Activated CD8-positive, alpha-beta memory T cell treated with anti-CD3 and anti-CD28 coated beads for 1 hour (primary cell): ENCODE measurements around the gene TMEM222.

Experiments
- DNase-seq, 2 donors: peaks; one replicate each; pipeline ENCODE4 v3.0.0-alpha.2; 2020; ENCODE audit warnings: low read depth in 1 of 2; ENCODE audit errors: extremely low read depth in 1 of 2

Gene TMEM222

GRCh38 chr1:27306071-27306470, 15.9 kb upstream of the TMEM222 start:
- no peak for DNase-seq

GRCh38 chr1:27306892-27307761, 14.8 kb upstream of the TMEM222 start:
- DNase-seq: no peak

- DNase-seq: no peak
Measured at GRCh38 chr1:27307874-27308598, 13.9 kb upstream of the TMEM222 start.

DNA sequence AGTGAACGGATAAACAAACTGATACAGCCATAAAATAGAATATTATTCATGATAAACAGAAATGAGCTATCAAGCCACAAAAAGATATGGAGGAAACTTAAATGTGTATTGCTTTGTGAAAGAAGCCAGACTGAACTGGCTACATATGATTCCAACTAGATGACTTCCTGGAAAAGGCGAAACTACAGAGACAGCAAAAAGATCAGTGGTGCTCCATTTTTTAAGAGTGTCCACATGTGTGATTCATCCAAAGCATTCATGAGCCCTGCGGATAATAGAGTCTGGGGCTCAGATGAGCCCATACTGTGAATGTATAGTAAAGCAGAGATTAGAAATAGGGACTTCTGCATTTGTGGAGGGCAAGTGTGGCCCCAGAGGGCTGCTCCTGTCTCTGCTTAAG, 7.8 kb upstream of the TMEM222 start:
- no peak for DNase-seq

- DNase-seq: no peak
Measured at GRCh38 chr1:27314737-27315136, 7.2 kb upstream of the TMEM222 start.

DNA sequence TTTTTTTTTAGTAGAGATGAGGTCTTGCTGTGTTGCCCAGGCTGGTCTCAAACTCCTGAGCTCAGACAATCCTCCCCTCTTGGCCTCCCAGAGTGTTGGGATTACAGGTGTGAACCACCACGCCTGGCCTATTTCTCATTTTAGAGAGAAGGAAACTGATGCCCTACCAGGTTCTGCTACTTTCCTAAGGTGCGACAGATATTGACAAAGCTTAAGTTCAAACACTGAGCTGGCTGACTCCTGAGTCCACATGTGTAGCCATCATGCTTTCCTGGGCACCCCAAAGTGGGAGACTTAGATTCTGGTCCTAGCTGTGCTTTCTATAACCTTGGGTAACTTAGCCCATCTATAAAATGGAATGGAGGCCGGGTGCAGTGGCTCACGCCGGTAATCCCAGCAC, 5.1 kb upstream of the TMEM222 start:
- no peak for DNase-seq

DNA sequence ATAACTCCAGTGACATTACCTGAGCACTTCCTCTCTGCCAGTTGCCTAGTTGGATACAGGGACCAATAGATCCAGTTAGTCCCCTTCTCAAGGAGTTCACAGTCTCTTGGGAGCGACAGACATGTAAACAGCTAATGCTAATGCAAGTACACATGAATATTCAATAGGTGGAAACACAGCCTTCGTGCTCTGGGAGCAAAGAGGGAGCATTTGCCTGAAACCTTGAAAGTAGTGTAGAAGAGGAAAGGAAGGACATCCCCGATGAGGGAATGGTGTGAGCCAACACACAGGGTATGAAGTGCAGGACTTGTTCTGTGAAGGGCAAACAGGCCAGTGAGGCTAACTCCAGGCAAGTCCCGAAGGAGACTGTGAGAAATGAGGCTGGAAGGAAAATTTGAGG, 3.8 kb upstream of the TMEM222 start:
- DNase-seq: no peak

GRCh38 chr1:27318596-27318995, 3.4 kb upstream of the TMEM222 start:
- DNase-seq: no peak

GRCh38 chr1:27322569-27323240, 742 bp downstream of the TMEM222 start:
- DNase-seq: no peak

DNA sequence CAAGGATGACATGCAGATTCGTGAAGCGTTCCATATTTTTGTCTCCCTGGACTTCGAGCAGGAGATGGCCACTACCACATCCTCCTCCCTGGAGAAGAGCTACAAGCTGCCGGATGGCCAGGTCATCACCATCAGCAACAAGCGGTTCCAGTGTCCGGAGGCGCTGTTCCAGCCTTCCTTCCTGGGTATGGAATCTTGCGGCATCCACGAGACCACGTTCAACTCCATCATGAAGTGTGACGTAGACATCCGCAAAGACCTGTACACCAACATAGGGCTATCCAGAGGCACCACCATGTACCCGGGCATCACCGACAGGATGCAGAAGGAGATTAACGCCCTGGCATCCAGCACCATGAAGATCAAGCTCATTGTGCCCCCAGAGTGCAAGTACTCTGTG, 3.3 kb downstream of the TMEM222 start:
- no peak for DNase-seq

GRCh38 chr1:27327964-27328363, 6.0 kb downstream of the TMEM222 start:
- no peak for DNase-seq

DNA sequence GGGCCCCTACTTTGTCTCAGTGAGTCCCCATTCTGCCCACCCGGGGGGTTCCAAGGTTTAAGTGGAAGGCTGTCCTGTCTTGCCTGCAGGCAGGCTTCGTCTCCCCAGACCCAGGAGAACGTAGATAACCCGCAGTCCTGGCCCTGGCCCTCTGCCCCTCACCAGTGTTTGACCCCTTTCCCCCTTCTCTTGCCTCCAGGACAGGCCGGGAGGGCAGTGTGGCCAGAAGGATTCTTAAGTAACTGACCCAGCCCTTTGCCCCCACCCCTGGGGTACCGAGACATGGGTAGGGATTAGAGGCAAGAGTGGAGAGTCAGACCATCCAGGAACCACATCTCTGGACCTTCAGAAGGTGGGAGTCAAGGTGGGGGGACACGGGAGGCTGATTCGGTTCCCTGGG, 8.8 kb downstream of the TMEM222 start:
- DNase-seq: no peak

DNA sequence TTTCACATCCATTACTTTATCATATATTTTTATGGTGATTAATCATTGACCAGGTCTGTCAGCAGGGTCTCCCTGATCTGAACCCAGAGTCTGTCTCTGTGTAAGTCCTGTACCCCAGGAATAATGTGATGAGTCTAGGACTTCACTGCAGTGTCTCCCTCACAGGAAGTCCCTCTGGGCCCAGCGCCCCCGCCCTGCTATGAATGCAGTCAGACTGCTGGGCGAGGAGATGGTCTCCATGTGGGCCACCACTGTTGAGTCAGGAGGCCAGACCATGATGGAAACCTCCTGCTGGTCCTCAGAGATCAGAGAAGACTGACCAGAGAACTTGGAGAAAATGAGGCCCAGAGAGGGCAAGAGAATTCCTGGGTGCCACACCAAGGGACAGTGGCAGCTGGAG, 9.5 kb downstream of the TMEM222 start:
- DNase-seq: no peak

- DNase-seq: no peak
Measured at GRCh38 chr1:27331922-27332321, 10.0 kb downstream of the TMEM222 start.

GRCh38 chr1:27332536-27333281, 10.7 kb downstream of the TMEM222 start:
- peak in 1 of 2 donors; percentile 53 for DNase-seq

- DNase-seq: no peak
Measured at GRCh38 chr1:27333717-27334279, 11.8 kb downstream of the TMEM222 start.

DNA sequence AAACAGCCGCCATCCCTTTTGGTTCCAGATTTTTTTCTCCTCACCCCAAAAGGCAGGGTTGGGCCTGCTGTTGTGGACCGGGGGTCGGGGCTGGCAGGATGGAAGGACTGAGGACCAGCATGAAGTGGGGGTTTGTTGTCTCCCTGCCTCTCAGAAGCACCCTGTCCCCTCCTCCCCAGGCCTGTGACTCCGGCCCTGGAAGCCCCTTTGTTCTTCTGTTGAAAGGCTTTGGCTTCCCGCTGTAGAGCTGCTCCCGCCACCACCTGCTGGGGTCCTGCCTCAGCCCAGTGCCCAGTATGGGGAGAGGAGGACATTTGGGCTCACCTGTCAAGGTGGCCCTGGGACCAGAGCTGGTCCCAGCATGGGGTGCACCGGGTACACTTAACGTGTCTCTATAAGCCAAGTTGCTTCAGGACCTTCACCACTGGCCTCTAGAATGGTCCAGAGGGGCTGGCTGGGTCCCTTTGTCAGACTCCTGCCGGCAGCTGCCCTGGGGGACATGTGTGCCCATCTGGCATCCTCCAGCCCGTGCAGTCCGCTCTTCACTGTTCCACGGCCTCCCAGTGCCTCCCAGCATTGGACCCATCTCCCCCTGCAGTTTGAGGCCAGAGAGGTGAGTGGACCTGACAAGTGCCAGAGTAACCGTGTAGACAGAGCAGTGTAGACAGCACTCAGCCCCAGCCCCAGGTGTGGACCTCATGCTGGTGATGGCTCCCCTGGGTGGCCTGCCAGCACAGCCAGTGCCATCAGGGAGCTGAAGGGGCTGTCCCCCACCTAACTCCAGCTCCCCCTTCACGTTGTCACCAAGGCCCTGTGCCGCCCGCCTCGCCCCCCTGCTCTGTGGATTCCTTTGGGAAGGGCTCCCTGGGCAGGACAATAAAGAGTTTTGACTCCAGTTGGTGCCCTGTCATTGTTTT, 13.8 kb downstream of the TMEM222 start:
- no peak for DNase-seq

DNA sequence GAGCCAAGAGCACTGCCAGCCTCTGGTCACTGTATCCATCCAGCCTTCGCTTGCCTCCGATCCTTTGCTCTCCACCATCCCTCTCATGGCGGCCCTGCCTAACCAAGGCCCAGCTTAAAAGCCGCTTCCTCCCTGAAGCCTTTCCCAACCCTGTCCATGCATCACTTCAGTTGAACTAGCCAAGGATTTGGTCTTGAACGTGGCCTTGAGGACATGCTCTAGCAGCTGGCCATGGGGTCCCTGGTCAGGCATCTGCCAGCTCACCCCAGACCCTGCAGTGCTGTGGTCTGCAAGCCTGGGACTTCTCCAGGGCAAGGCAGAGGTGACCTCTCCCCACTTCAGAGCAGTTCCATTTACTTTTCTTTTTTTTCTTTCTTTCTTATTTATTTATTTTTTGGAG, 14.8 kb downstream of the TMEM222 start:
- no peak for DNase-seq

GRCh38 chr1:27338751-27339150, 16.8 kb downstream of the TMEM222 start:
- DNase-seq: no peak

DNA sequence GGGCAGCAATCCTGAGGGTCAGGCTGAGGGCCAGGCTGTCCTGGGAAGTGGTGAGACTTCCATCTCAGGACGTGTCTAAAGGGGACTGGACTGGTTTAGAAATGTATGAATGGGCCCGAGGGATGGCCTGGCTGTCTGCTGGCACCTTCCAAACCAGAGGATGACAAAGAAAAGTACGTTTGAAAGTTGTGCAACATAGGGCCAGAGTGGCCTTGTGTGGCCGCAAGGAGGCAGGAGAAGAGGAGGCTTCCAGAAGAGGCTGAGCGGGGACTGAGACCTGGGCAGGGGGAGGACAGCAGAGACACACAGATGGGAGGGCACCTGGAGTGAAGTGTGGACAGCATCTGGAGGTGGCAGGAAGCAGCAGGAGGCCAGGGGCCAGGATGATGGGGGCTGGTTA, 17.2 kb downstream of the TMEM222 start:
- no peak for DNase-seq
